ENCODE data around the gene FUS. TPM values are rescaled to one million over a fixed set of nuclear protein-coding genes. Genes with fewer than 3 reads are reported as not detected.

The FUS gene
- total RNA-seq, 1 experiment from 2014 or later: 522 TPM

DNA sequence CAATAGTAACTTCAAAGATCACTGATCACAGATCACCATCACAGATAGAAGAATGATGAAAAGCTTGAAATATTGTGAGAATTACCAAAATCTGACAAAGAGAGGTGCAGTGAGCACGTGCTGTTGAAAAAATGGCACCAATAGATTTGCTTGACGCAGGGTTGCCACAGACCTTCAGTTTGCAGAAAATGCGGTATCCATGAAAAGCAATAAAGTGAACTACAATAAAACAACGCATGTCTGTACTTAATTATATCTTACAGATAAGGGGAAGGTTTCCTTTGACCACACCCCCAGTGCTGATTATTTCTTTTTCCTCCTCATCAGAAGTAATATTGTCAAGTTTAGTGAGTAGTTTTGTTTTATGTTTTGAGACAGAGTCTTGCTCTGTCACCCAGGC, 58.1 kb downstream of the FUS start:
- H3K4me2 ChIP-seq (ENCODE audit: low read length): no peak overlapping the region
- intact Hi-C loops (cut with micrococcal nuclease): no loop called here
- no peaks in the 10 kb centered on the region for H3K36me3 ChIP-seq (ENCODE audit: control insufficient read depth in 1 of 2, insufficient read depth in 2 of 2, low read length in 2 of 2)
- ChIA-PET POLR2A (no interaction called here), CTCF (no interaction called here), RAD21 (ENCODE audit: low non-redundant PET in 1 of 2, low total read pairs in 2 of 2, uncharacterized antibody in 2 of 2, unreplicated experiment in 2 of 2) (no interaction called here)
- H3K9ac ChIP-seq (ENCODE audit: low read length): no peak overlapping the region
- H4K20me1 ChIP-seq (ENCODE audit: insufficient read depth): no peaks in the 10 kb centered on the region
- H3K79me2 ChIP-seq (ENCODE audit: insufficient read depth, low read length): no peaks in the 10 kb centered on the region
- H3K9me3 ChIP-seq (ENCODE audit: control insufficient read depth in 1 of 2, insufficient read depth in 1 of 2, low read depth in 1 of 2, low read length in 2 of 2): no peaks in the 10 kb centered on the region
- no peaks in the 10 kb centered on the region for H3K27me3 ChIP-seq (ENCODE audit: insufficient read depth, low read length)
- H3K9me2 ChIP-seq (ENCODE audit: insufficient read depth): no peaks in the 10 kb centered on the region
- no peaks in the 10 kb centered on the region for H3K4me1 ChIP-seq (ENCODE audit: control insufficient read depth in 1 of 2, insufficient read depth in 2 of 2, low read length in 2 of 2)
- ATAC-seq (no peak), DNase-seq (ENCODE audit: low read depth, low spot score) (no peak)
- H3K4me3 ChIP-seq (replicated peaks in 1 of 2; ENCODE audit: low read depth in 1 of 2, low read length in 2 of 2): no peak overlapping the region
- TF ChIP-seq YY1 (IDR thresholded peaks at IDR 0.05; ENCODE audit: extremely low read depth, insufficient replicate concordance, low read depth, low read length): no peak
- TF ChIP-seq RAD21 (IDR thresholded peaks at IDR 0.05; ENCODE audit: low read depth): no peak
- TF ChIP-seq FOSL1 (IDR thresholded peaks at IDR 0.05; ENCODE audit: low read depth): no peak
- TF ChIP-seq EZH2phosphoT487 (IDR thresholded peaks at IDR 0.05; ENCODE audit: borderline replicate concordance): no peak
- TF ChIP-seq, protein P1, sequence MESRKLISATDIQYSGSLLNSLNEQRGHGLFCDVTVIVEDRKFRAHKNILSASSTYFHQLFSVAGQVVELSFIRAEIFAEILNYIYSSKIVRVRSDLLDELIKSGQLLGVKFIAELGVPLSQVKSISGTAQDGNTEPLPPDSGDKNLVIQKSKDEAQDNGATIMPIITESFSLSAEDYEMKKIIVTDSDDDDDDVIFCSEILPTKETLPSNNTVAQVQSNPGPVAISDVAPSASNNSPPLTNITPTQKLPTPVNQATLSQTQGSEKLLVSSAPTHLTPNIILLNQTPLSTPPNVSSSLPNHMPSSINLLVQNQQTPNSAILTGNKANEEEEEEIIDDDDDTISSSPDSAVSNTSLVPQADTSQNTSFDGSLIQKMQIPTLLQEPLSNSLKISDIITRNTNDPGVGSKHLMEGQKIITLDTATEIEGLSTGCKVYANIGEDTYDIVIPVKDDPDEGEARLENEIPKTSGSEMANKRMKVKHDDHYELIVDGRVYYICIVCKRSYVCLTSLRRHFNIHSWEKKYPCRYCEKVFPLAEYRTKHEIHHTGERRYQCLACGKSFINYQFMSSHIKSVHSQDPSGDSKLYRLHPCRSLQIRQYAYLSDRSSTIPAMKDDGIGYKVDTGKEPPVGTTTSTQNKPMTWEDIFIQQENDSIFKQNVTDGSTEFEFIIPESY (IDR thresholded peaks at IDR 0.05; ENCODE audit: extremely low read depth, insufficient replicate concordance, low read length): no peak
- TF ChIP-seq, protein P2, sequence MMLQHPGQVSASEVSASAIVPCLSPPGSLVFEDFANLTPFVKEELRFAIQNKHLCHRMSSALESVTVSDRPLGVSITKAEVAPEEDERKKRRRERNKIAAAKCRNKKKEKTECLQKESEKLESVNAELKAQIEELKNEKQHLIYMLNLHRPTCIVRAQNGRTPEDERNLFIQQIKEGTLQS (IDR thresholded peaks at IDR 0.05): no peak
- no peak for TF ChIP-seq JUND (IDR thresholded peaks at IDR 0.05)
- TF ChIP-seq SIN3A (IDR thresholded peaks at IDR 0.05; ENCODE audit: low read depth): no peak
- TF ChIP-seq EZH2 (IDR thresholded peaks at IDR 0.05): no peak
- TF ChIP-seq POLR2A (IDR thresholded peaks at IDR 0.05; ENCODE audit: borderline replicate concordance, extremely low read depth, insufficient read depth, insufficient read length): no peak
- TF ChIP-seq, protein P3, sequence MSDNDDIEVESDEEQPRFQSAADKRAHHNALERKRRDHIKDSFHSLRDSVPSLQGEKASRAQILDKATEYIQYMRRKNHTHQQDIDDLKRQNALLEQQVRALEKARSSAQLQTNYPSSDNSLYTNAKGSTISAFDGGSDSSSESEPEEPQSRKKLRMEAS (IDR thresholded peaks at IDR 0.05): no peak
- no peak for TF ChIP-seq CBX3 (IDR thresholded peaks at IDR 0.05; ENCODE audit: low read depth)
- no peak for TF ChIP-seq CEBPB (IDR thresholded peaks at IDR 0.05; ENCODE audit: low read depth)
- TF ChIP-seq ZFX (IDR thresholded peaks at IDR 0.05): no peak
- no TSS peak for BruUV-seq (replicated peaks)
- H3K27ac ChIP-seq (ENCODE audit: low read depth, low read length): no peak overlapping the region
- no peak overlapping the region for H2AFZ ChIP-seq (ENCODE audit: low read depth, low read length, poor library complexity, severe bottlenecking)

Other genes with a start within 250 kb of the FUS start
- gene ORAI3, start 231.1 kb upstream of the FUS start, total RNA-seq (2021; ENCODE audit: unreplicated experiment): 9.0 TPM
- gene SETD1A, start 222.4 kb upstream of the FUS start, total RNA-seq (2021; ENCODE audit: unreplicated experiment): 26.9 TPM
- 8.6 TPM for gene HSD3B7, start 194.9 kb upstream of the FUS start, total RNA-seq (2021; ENCODE audit: unreplicated experiment)
- gene STX1B, start 169.5 kb upstream of the FUS start, total RNA-seq (2021; ENCODE audit: unreplicated experiment): 1.6 TPM
- 26.0 TPM for gene STX4, start 146.6 kb upstream of the FUS start, total RNA-seq (2021; ENCODE audit: unreplicated experiment)
- 16.8 TPM for gene ZNF668, start 105.9 kb upstream of the FUS start, total RNA-seq (2021; ENCODE audit: unreplicated experiment)
- 17.7 TPM for gene ZNF646, start 105.7 kb upstream of the FUS start, total RNA-seq (2021; ENCODE audit: unreplicated experiment)
- gene PRSS53, start 91.2 kb upstream of the FUS start, total RNA-seq (2021; ENCODE audit: unreplicated experiment): 11.6 TPM
- 83.8 TPM for gene VKORC1, start 85.3 kb upstream of the FUS start, total RNA-seq (2021; ENCODE audit: unreplicated experiment)
- gene BCKDK, start 71.8 kb upstream of the FUS start, total RNA-seq (2021; ENCODE audit: unreplicated experiment): 60.7 TPM
- gene KAT8, start 62.5 kb upstream of the FUS start, total RNA-seq (2021; ENCODE audit: unreplicated experiment): 44.9 TPM
- gene PRSS8, start 44.4 kb upstream of the FUS start, total RNA-seq (2021; ENCODE audit: unreplicated experiment): 42.6 TPM
- gene PRSS36, start 30.1 kb upstream of the FUS start, total RNA-seq (2021; ENCODE audit: unreplicated experiment): not detected
- gene PYCARD, start 22.6 kb downstream of the FUS start, total RNA-seq (2021; ENCODE audit: unreplicated experiment): not detected
- 43.8 TPM for gene TRIM72, start 34.0 kb downstream of the FUS start, total RNA-seq (2021; ENCODE audit: unreplicated experiment)
- gene PYDC1, start 37.0 kb downstream of the FUS start, total RNA-seq (2021; ENCODE audit: unreplicated experiment): not detected
- 1.7 TPM for gene ITGAM, start 79.8 kb downstream of the FUS start, total RNA-seq (2021; ENCODE audit: unreplicated experiment)
- gene ITGAX, start 175.0 kb downstream of the FUS start, total RNA-seq (2021; ENCODE audit: unreplicated experiment): 1.9 TPM
- 0.12 TPM for gene ITGAD, start 213.2 kb downstream of the FUS start, total RNA-seq (2021; ENCODE audit: unreplicated experiment)
- gene COX6A2, start 248.2 kb downstream of the FUS start, total RNA-seq (2021; ENCODE audit: unreplicated experiment): not detected